Measurements from ENCODE around the gene RCL1.

The RCL1 gene

DNA sequence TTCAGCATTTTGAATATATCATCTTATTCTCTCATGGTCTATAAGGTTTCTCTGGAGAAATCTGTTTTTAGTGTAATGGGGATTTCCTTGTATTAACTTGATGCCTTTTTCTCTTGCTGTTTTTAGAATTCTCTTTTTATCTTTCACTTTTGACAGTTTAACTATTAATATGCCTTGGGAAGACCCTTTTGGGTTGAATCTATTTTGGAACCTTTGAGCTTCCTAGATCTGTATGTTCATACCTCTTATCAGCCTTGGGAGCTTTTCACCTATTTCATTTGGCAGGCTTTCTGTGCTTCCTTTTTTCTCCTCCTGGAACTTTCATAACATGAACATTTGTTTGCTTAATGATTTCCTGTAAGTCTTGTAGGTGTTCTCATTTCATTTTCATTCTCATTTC lies 22.2 kb downstream of the RCL1 start:
- DNase-seq, result no peak

- DNase-seq, result no peak
Measured at GRCh38 chr9:4815381-4815956, 22.7 kb downstream of the RCL1 start.

DNA sequence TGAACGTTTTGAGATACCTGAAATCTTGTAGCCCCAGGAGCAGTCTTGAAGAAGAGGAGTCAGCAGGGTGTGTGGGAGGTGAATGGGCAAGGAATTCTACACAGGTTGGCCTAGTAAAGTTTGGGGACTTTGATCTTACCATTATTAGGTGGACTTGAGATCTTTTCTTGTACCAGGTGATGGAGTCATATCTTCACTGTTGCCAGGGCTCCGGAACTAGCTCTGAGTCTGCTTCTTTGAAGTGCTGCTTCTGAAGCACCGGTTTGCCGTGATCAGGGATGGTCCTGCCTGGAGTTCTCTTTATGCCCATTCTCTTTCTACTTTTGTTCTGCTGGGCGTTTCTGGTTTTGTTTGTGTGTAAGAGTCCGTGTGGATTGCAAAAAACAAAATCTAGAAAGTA lies 27.4 kb downstream of the RCL1 start:
- DNase-seq, result no peak

- no peak for DNase-seq
Measured at GRCh38 chr9:4821133-4821532, 28.4 kb downstream of the RCL1 start.

DNA sequence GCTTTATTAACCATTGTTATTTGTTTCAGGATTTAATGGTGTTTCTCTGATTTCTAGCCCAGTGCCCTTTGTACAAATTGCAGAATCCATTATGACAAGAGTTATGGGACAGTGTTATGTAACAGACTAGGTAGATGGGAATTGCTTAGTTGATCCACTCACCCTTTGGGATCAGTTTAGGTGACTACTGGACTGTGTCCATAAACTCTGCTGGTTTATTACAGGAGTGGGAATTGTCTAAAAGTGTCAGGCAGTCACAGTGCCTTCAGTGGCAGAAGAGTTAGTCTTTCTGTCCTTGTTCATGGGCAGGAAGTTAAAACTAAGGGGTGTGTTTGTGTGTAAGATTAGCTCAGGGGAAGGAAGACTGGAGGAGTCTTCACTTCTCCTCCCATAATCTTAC lies 29.3 kb downstream of the RCL1 start:
- DNase-seq, result no peak

DNA sequence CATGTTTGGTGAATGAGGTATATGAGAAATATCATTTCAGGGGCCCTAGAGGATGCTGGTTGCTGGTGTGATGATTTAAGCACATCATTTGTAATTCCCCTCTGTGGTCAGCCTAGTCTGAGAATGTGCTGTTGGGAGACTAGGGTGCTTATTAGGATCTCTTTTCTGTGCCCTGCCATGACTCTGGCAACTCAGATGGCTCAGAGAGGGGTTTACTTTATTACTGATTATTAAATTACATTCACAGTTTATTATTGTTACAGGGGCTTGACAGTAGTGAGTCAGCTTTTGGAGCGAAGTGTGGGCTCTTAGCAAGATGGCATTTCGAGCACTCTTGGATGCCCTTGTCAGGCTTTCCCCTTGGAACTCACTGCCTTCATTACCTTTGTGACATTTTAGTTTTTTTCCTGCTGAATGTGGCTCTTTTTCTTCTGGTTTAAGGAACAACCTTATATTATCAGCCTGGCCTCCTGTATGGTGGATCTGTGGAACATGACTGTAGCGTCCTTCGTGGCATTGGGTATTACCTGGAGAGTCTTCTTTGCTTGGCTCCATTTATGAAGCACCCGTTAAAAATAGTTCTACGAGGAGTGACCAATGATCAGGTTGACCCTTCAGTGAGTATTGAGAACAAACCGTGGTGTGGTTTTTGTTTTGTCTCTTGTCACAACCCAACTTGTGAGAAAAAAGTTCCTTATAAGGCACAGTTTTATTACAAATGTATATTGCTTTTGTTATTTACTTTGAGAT lies 33.8 kb downstream of the RCL1 start:
- no peak for DNase-seq

DNA sequence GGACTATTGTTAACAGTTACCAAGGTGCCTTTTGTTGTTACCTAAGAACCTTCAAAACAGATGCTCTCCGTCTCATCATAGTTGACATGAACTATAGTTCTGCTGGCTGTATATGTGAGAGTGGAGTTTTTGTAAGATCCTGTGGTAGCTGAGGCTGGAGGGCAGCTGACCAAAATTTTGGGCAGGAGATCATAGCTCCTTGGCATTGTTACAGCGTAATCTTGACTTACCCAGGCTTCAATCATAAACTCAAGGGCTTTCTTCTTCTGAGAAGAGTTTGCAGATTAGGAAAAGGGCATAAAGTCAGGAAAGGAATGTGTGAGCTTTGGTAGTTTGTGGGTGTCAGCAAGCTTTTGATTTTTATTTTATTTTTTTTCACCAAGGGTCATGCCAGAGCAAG lies 34.5 kb downstream of the RCL1 start:
- no peak for DNase-seq

DNA sequence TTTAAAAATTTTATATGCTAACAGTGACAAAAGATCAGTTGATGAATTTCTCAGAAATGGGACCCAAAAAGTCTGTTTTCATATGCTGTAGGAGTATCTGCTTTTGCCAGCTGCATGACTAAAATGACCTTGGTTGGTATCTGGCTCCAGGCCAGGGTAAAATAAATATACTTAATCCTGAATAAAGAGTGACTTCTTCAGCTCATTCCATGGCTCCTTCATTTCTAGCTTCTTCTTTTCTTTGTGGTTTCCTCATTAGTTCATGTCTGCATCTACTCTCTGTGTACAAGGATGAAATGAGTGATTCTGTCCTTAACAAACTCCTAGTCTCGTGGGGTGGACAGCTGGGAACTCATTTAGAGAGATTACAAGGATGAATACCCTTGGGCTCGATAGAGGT lies 36.0 kb downstream of the RCL1 start:
- no peak for DNase-seq

- DNase-seq, result no peak
Measured at GRCh38 chr9:4829969-4830368, 37.2 kb downstream of the RCL1 start.

GRCh38 chr9:4830699-4831098 lies 38.0 kb downstream of the RCL1 start:
- DNase-seq, result no peak

DNA sequence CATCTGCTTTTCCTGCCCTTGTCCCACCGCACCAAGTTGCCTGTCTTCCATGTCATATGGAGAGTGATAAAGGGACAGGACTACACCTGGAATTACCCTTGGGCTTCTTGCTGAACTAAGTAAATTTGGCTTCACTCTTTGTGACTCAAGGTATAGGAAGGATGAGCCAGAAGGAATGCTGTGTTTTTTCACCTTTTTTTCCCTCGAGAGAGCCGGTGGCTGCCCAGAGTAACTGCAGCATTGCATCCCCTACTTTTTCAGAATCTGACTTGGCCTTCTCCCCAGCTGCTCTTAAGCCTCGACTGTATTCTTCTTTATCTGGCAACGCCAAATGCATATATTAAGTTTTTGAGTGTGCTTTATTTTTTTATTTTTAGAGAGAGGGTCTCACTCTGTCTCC lies 38.4 kb downstream of the RCL1 start:
- DNase-seq, result no peak

- DNase-seq, result no peak
Measured at GRCh38 chr9:4831944-4832343, 39.2 kb downstream of the RCL1 start.

DNA sequence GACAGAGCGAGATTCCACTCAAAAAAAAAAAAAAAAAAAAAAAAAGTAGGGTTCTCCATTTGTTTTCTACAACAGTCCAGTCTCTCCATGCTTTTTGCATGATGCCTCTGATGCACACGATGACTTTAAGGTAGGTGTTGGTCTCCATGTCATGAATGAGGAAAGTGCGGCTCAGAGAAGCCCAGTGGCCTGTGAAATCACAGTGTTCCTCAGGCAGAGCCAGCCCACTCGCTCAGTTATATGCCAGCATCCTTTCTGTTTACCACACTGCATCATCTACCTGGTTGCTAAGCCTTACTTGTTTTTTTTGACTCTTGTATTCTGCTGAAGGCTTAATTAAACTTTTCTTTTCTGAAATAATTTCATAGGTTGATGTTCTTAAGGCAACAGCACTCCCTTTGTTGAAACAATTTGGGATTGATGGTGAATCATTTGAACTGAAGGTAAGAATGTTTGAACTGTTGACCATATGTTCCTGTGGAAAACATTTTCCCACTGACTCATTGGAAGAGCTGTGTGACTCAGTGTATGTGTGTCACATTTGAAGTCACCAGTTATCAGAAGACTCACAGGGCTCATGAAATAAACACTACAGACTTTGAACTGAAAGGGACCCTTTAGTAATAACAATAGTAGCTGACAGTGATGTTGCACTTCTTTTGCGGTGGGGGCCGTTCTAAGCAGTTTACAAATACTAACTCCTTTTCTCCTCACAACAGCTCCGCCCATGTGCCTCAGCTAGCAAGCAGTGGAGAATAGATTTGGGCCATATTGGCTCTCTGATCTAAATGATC lies 40.2 kb downstream of the RCL1 start:
- DNase-seq, result no peak

GRCh38 chr9:4833781-4834560 lies 41.2 kb downstream of the RCL1 start:
- DNase-seq, result no peak

DNA sequence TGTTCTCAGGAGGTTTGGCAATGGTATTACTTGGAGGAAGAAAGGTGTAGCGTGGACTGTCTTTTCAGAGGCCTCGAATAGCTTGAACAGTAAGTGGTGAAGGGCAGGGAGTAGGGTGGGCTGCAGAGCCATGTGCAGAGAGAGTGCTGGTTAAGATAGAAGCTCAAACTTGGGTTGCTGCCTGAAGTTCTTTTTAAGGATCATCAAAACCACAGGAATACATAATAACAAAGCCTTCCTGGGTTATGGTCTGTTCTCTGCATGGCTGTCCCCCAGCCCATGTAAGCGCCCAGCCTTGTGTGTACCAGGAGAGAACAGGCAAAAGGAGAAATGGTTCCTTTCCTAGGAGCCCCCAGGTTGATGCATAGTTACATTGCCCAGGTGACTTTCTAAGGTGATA lies 43.9 kb downstream of the RCL1 start:
- no peak for DNase-seq

GRCh38 chr9:4837261-4838188 lies 44.8 kb downstream of the RCL1 start:
- no peak for DNase-seq

DNA sequence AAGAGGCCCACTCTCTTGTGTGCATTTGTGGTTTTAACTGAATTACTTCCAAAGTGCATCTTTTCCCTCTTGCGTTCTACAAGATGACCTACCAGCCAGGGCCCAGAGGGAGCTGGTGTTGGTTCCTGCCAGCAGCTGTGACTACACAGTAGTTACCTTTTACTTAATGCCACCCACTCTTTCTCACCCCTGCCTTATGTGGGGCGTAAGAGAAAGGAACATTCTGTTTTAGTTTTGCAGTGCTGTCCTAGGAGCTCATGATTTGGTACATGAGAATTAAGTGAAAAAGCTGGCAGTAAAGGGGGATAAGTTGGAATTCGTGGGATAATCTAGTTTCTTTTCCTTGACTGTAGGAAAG lies 45.4 kb downstream of the RCL1 start:
- DNase-seq, result no peak

DNA sequence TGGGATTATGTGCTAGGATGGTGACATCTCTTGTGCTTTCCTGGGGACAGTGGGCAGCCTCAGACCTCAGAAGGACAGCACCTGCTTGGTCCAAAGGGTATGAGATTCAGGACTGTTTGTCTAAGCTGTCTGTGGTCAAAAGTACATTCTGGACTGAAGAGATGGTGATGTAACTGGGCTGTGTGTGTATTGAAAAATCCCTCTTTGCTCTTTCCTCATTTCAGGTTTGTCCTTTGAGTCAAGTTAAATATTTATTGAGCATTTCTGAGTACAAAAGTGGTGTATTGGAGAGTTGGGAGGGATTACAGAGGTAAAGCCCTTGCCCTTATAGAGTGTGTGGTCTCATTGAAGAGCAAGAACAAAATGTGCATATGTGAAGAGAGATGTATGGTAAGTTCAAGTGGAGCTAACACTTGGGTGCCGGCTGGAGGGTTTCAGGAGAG lies 46.7 kb downstream of the RCL1 start:
- DNase-seq, result no peak

DNA sequence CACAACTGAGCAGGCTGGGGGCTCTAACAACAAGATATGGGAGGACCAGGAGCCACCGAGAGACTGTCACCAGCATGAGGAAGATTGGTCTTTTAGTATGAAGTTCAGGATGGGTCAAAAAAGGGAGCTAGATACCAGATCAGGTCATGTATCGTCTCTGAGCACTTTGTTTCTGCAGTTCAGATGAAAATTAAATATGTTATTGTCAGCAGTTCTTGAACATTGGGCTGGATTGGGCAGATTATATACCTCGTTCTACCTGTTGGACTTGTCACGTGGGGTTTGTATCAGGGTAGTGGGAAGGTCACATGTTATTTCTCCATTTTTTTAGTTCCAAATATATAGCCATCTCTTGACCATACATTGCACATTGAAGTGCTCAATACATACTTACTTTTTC lies 47.3 kb downstream of the RCL1 start:
- no peak for DNase-seq

DNA sequence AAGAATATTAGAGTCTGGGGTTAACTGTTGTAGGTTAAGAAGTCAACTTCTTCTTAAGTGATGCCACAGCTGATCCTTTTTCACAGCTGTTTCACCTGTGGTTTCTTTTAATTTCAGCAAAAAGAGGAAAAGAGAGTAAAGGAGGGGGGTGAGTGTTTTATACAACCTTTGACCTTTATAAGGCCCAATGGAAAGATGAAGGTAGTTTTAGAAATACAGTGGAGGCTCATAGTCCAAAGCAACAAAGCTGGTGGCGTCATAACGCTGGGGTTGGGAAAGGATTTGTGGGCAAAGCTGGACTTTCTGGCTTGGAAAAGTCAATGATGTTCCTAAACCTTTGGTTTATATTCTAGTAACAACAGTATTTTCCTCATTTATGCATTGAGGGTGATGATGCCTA lies 49.5 kb downstream of the RCL1 start:
- DNase-seq, result no peak

DNA sequence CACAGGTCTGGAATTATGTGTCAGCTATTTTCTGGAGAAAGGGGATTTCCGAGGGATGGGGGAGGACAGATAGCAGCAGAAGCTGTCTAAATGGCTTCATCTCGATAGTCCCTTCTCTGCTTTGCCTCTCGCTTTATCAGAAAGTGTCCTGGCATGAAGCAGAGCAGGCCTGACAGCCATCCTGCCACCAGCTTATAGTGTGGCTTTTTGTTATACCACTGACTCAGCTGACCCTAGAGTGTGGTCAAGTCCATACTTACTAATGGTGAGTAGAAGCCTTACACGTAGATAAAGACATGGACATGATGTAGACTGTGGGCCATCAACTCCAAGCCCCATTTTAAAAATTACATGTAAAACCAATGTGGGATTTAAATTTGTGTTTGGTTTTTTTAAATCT lies 50.0 kb downstream of the RCL1 start:
- no peak for DNase-seq
